Gastrocnemius medialis (tissue), 4 donors: ENCODE data around the gene FTSJ3. TPM values are rescaled to one million over a fixed set of nuclear protein-coding genes. Genes with fewer than 3 reads are reported as not detected.

Experiments
- ATAC-seq, 2 donors: fragments of 150-250 bp; one replicate each; pipeline ENCODE4 v1.9.1; 2016
- DNase-seq, 2 donors: peaks; one replicate each; pipeline ENCODE4 v3.0.0-alpha.2; 2019
- H3K27ac ChIP-seq, 4 donors: fragments of 200-600 bp; sonication (generic); 1 replicate in 1 of 4; 2 replicates in 3 of 4; pipeline ENCODE4 v1.5.1; 2016 to 2018; ENCODE audit warnings: mild to moderate bottlenecking in 2 of 4, moderate library complexity in 1 of 4
- H3K27me3 ChIP-seq, 3 donors: fragments of 200-600 bp; sonication (generic) in 2 of 3; 1 replicate in 1 of 3; 2 replicates in 2 of 3; pipeline versions ENCODE4 v1.5.1 to v1.6.0; 2016 to 2019; ENCODE audit warnings: mild to moderate bottlenecking in 1 of 3, moderate library complexity in 1 of 3
- H3K36me3 ChIP-seq, 2 donors: fragments of 200-600 bp; sonication (generic) in 1 of 2; one replicate each; pipeline ENCODE4 v1.5.1; 2017 to 2018
- H3K4me1 ChIP-seq, 2 donors: fragments of 200-600 bp; sonication (generic) in 1 of 2; one replicate each; pipeline ENCODE4 v1.5.1; 2016 to 2017; ENCODE audit warnings: mild to moderate bottlenecking in 2 of 2
- H3K4me3 ChIP-seq, 4 donors: fragments of 200-600 bp; sonication (generic) in 3 of 4; 1 replicate in 1 of 4; 2 replicates in 3 of 4; pipeline ENCODE4 v1.5.1; 2016 to 2019; ENCODE audit warnings: mild to moderate bottlenecking in 2 of 4
- H3K9me3 ChIP-seq, 3 donors: fragments of 200-600 bp; sonication (generic) in 2 of 3; 1 replicate in 1 of 3; 2 replicates in 2 of 3; pipeline ENCODE4 v1.5.1; 2016 to 2019
- POLR2A ChIP-seq, 2 donors: fragments of 450-650 bp; IDR thresholded peaks; one replicate each; pipeline ENCODE4 v1.6.1; 2017; ENCODE audit warnings: antibody characterized with exemption in 2 of 2, mild to moderate bottlenecking in 2 of 2, moderate library complexity in 2 of 2
- in situ Hi-C, 4 donors: fragments of 200-750 bp; cut with MboI; loops; one replicate each; pipeline versions ENCODE4 v1.15.0 to v1.8.0; 2017; ENCODE audit warnings: low sequenced_read_pairs in 4 of 4
- intact Hi-C: fragments of 100-400 bp; cut with DNase I; formaldehyde crosslinking; loops from one replicate; pipeline ENCODE4 v1.15.1; 2023; ENCODE audit warnings: low total_unique reads
- total RNA-seq, 4 donors: library from RNA; depleted of rRNA; stranded (reverse); fragments of >200 nt; gene quantifications; one replicate each; pipeline versions ENCODE4 v1.1.0 to v1.2.3, GENCODE V29; 2016
- TF ChIP-seq, protein P1 (sequence below), 5 experiments: fragments of 450-650 bp in 3 of 5; fragments of 200-600 bp in 2 of 5; sonication (generic) in 2 of 5; IDR thresholded peaks in 4 of 5; conservative IDR thresholded peaks in 1 of 5; 1 replicate in 4 of 5; 2 replicates in 1 of 5; pipeline ENCODE4 v1.5.1; 2016 to 2019; ENCODE audit warnings: antibody characterized with exemption in 5 of 5, mild to moderate bottlenecking in 3 of 5, moderate library complexity in 3 of 5

FTSJ3 gene
- total RNA-seq, 4 donors from 2014 or later, result 24.6 to 46.3 (median 34.9) TPM

DNA sequence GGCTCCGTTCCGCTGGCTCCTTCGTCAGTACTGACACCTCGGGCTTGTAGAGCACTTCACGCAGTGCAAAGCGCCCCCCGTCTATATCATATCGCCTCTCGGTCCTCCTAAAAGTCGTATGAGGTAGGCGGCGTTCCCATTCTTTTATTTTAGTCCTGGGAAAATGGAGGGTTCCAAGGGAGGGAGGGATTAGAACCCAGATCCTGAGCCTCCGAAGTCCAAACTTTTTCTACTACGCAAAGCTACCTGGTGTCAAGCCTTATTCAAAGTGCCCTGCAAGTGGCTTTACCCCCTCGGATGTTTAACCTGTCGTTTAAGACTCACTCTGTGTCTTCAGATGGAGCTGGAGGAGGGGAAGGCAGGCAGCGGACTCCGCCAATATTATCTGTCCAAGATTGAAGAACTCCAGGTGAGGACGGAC, 348 bp upstream of the FTSJ3 start:
- TF ChIP-seq, protein P1, sequence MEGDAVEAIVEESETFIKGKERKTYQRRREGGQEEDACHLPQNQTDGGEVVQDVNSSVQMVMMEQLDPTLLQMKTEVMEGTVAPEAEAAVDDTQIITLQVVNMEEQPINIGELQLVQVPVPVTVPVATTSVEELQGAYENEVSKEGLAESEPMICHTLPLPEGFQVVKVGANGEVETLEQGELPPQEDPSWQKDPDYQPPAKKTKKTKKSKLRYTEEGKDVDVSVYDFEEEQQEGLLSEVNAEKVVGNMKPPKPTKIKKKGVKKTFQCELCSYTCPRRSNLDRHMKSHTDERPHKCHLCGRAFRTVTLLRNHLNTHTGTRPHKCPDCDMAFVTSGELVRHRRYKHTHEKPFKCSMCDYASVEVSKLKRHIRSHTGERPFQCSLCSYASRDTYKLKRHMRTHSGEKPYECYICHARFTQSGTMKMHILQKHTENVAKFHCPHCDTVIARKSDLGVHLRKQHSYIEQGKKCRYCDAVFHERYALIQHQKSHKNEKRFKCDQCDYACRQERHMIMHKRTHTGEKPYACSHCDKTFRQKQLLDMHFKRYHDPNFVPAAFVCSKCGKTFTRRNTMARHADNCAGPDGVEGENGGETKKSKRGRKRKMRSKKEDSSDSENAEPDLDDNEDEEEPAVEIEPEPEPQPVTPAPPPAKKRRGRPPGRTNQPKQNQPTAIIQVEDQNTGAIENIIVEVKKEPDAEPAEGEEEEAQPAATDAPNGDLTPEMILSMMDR (IDR thresholded peaks at IDR 0.05 in 4 of 5, conservative IDR thresholded peaks at IDR 0.05 in 1 of 5), result no peak
- no peak for TF ChIP-seq POLR2A (IDR thresholded peaks at IDR 0.05)
- no peak for ATAC-seq
- no peaks in the 10 kb centered on the region for H3K9me3 ChIP-seq
- in situ Hi-C loops, result loop anchor here in 2 of 4 donors (25.0 kb wide), 2 partner anchors 391 to 684 kb away; partner anchors contain the start of genes CEP95 (in 1 of the 2), CYB561 (in 1 of the 2) and DDX5 (in 1 of the 2)
- H3K36me3 ChIP-seq, result peaks cover 5 to 70% of the 10 kb centered on the region in 2 donors
- peaks cover 22 to 33% of the 10 kb centered on the region in 2 donors for H3K4me1 ChIP-seq
- peak overlapping the region; percentile 92 to 95 (median 94) for H3K27ac ChIP-seq
- intact Hi-C loops, result loop anchor here (1.0 to 10.0 kb wide), 4 partner anchors 10 to 677 kb away; partner anchors contain the start of genes CCDC47, CEP95 and DDX5
- DNase-seq, result no peak
- H3K4me3 ChIP-seq, result peak overlapping the region; percentile 84 to 89 (median 86)
- no peaks in the 10 kb centered on the region for H3K27me3 ChIP-seq

DNA sequence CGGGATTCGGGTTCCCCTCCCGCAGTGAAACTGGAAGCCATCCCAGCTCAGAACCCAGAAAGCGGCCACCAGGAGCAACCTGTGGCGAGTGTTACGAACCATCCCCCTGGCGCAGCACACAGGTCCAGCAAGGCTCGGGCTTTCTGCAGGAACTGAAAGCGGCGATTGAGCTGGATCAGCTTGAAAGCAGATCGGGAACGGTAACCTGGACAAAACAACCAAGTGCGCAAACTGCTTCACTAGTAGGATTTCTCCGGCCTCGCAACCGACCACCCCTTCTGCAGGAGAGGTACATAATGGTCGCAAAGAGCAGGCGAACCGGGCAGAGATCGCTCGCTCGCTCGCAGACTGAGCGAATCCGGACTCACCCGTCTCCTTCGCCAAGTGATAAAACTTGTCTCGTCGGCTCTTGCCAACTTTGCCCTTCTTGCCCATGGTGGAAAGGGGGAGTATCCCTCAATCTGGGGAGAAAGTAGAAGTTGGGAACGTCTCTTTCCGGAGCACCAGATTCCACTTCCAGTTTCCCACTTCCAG, 928 bp downstream of the FTSJ3 start:
- DNase-seq, result no peak
- TF ChIP-seq POLR2A (IDR thresholded peaks at IDR 0.05), result no peak
- TF ChIP-seq, protein P1 (IDR thresholded peaks at IDR 0.05 in 4 of 5, conservative IDR thresholded peaks at IDR 0.05 in 1 of 5), result no peak
- no peaks in the 10 kb centered on the region for H3K9me3 ChIP-seq
- peak; percentile 1 to 5 for ATAC-seq
- in situ Hi-C loops, result loop anchor here in 2 of 4 donors (25.0 kb wide), 2 partner anchors 389 to 686 kb away; partner anchors contain the start of genes CEP95 (in 1 of the 2), CYB561 (in 1 of the 2) and DDX5 (in 1 of the 2)
- intact Hi-C loops, result loop anchor here (1.0 to 10.0 kb wide), 3 partner anchors 17 to 678 kb away; partner anchors contain the start of genes CCDC47, CEP95 and DDX5
- peaks cover 26 to 33% of the 10 kb centered on the region in 2 donors for H3K4me1 ChIP-seq
- peaks cover 5 to 70% of the 10 kb centered on the region in 2 donors for H3K36me3 ChIP-seq
- peak overlapping the region; percentile 84 to 89 (median 86) for H3K4me3 ChIP-seq
- H3K27ac ChIP-seq, result peak overlapping the region; percentile 92 to 95 (median 94)
- no peaks in the 10 kb centered on the region for H3K27me3 ChIP-seq

DNA sequence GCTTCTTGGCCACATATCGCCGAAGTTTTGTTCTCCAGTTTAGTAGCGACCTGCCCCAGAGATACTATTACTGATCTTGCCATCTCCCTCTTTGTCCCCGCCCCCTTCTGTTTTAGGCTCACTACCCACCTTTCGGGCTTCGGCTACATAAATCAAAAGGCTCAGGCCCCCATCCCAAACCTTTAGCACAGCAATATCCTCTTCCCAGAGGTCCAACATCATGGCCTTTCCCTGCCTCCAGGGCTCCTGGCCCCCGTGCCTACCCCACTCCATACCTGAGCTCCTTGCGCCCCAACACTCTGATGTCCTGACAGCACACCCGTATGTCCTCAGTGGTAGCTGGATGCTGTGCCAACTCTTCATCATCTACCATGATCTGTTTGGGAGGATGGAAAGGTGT, 3.1 kb downstream of the FTSJ3 start:
- TF ChIP-seq, protein P1 (IDR thresholded peaks at IDR 0.05 in 4 of 5, conservative IDR thresholded peaks at IDR 0.05 in 1 of 5), result no peak
- no peak for TF ChIP-seq POLR2A (IDR thresholded peaks at IDR 0.05)
- DNase-seq (no peak), ATAC-seq (no peak)
- Histone ChIP-seq H3K4me1 (peaks cover 30 to 31% of the 10 kb centered on the region in 2 donors), H3K36me3 (peaks cover 5 to 70% of the 10 kb centered on the region in 2 donors), H3K4me3 (no peak overlapping the region), H3K27me3 (no peaks in the 10 kb centered on the region), H3K9me3 (no peaks in the 10 kb centered on the region), H3K27ac (peak overlapping the region in 1 of 4 donors; percentile 27)
- intact Hi-C loops (loop anchor here (10.0 kb wide), 1 partner anchor 680 kb away; the partner anchor contains the start of genes CEP95 and DDX5), in situ Hi-C loops (no loop called here)

DNA sequence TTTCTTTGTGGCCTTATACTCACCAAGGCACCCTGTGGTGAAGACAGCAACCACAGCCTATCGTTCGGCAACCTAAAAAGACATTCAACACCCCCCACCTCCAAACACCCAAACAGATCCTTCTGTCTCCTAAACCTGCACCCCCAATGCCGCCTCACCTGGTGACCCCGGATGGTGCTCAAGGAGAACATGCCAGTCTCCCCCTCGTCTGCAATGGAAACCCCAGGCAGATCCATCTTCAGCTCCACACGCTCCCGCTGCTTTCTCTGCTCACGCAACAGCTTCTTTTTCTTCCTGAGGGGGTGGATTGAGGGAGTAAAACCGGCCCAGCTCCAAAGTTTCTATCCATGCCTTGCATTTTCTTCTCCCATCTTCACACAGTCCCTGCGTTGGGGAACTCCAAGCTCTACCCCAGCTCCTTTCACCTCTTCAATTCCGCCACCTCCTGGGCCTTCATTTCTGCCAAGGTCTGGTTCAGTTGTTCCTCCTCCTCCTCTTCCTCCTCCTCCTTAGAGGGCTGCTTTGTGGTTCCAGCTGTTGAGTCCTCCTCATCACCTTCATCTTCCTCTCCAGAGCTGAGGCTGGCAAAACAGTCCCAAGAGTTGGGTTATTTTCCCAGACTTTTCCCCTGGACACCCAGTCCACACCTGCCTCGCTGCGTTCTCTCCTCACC, 3.7 kb downstream of the FTSJ3 start:
- TF ChIP-seq, protein P1 (IDR thresholded peaks at IDR 0.05 in 4 of 5, conservative IDR thresholded peaks at IDR 0.05 in 1 of 5), result no peak
- no peak for TF ChIP-seq POLR2A (IDR thresholded peaks at IDR 0.05)
- intact Hi-C loops, result loop anchor here (10.0 kb wide), 1 partner anchor 681 kb away; the partner anchor contains the start of genes CEP95 and DDX5
- no peak overlapping the region for H3K27ac ChIP-seq
- H3K4me3 ChIP-seq, result no peak overlapping the region
- in situ Hi-C loops, result no loop called here
- peaks cover 24 to 25% of the 10 kb centered on the region in 2 donors for H3K4me1 ChIP-seq
- ATAC-seq (no peak), DNase-seq (no peak)
- H3K27me3 ChIP-seq, result no peaks in the 10 kb centered on the region
- no peaks in the 10 kb centered on the region for H3K9me3 ChIP-seq
- H3K36me3 ChIP-seq, result peaks cover 5 to 71% of the 10 kb centered on the region in 2 donors
